Measurements from ENCODE around the gene OPA1. TPM values are rescaled to one million over a fixed set of nuclear protein-coding genes. Genes with fewer than 3 reads are reported as not detected.

OPA1 gene
- total and polyA plus RNA-seq, 2 of the 8 experiments (the other 6 are each of a cell fraction or from before 2014, with no cell fraction given), result 20.3 to 109 TPM

GRCh38 chr3:193645806-193646205 lies 52.8 kb downstream of the OPA1 start:
- Histone ChIP-seq H4K20me1 (replicated peaks in 1 of 2; ENCODE audit: control insufficient read depth in 1 of 2, insufficient read depth in 2 of 2, low read length in 2 of 2) (no peaks in the 10 kb centered on the region), H3K79me1 (ENCODE audit: low read depth, low read length) (no peaks in the 10 kb centered on the region), H2AK5ac (ENCODE audit: low read depth, low read length) (no peak overlapping the region), H3K23me2 (ENCODE audit: low read depth, low read length) (no peaks in the 10 kb centered on the region), H3K14ac (ENCODE audit: insufficient read length) (no peak overlapping the region), H2AFZ (ENCODE audit: low read length) (no peak overlapping the region), H3K4ac (replicated peaks; ENCODE audit: insufficient read length, low read depth, low read length) (no peak overlapping the region), H3K9me3 (ENCODE audit: insufficient read depth in 2 of 2, low read depth in 1 of 2, low read length in 1 of 2) (no peaks in the 10 kb centered on the region), H4K91ac (replicated peaks; ENCODE audit: insufficient read length, low read length) (no peak overlapping the region), H3K9ac (replicated peaks in 1 of 4; ENCODE audit: extremely low read depth in 1 of 4, low read depth in 3 of 4, low read length in 3 of 4) (no peak overlapping the region), H3K79me2 (ENCODE audit: control insufficient read depth in 1 of 2, insufficient read depth in 2 of 2, low read length in 2 of 2) (no peaks in the 10 kb centered on the region), H3K4me3 (ENCODE audit: extremely low read depth in 1 of 4, insufficient read depth in 2 of 4, low read depth in 3 of 4, low read length in 4 of 4) (no peak overlapping the region), H3K36me3 (ENCODE audit: control insufficient read depth in 2 of 4, insufficient read depth in 4 of 4, low read length in 3 of 4) (peaks cover 5 to 65% (median 35%) of the 10 kb centered on the region in 4 experiments), H2BK15ac (ENCODE audit: low read length) (no peak overlapping the region), H3K27ac (ENCODE audit: low read depth, low read length) (no peak overlapping the region), H3K18ac (ENCODE audit: extremely low read depth, low read length) (no peak overlapping the region), H3K4me2 (ENCODE audit: insufficient read depth in 1 of 2, low read depth in 2 of 2, low read length in 2 of 2) (no peak overlapping the region), H4K8ac (ENCODE audit: extremely low read depth, insufficient read depth, low read length) (no peak overlapping the region), H4K5ac (ENCODE audit: insufficient read length, low read depth, low read length) (no peak overlapping the region), H3K4me1 (replicated peaks in 1 of 4; ENCODE audit: control insufficient read depth in 3 of 4, insufficient read depth in 4 of 4, low read length in 3 of 4) (no peaks in the 10 kb centered on the region; a peak in 1 of 7 replicates), H2BK5ac (ENCODE audit: low read depth, low read length) (no peak overlapping the region), H2BK120ac (replicated peaks; ENCODE audit: low read depth, low read length) (no peak overlapping the region), H3K56ac (replicated peaks; ENCODE audit: insufficient read length, low read depth, low read length) (no peak overlapping the region), H2BK12ac (ENCODE audit: low read depth, low read length) (no peak overlapping the region), H2BK20ac (ENCODE audit: low read length) (no peak overlapping the region), H3K23ac (ENCODE audit: insufficient read length) (no peak overlapping the region), H3K27me3 (replicated peaks in 1 of 4; ENCODE audit: control insufficient read depth in 3 of 4, extremely low read depth in 1 of 4, insufficient read depth in 3 of 4, low read length in 3 of 4) (no peaks in the 10 kb centered on the region)
- CTCF ChIA-PET (ENCODE audit: partially characterized antibody), result interaction anchor here (0.7 to 1.4 kb wide), 3 partner anchors 9 to 688 kb away, joined by 3 to 4 read pairs (median 3); no protein-coding TSS in a partner anchor
- 81% methylated on average over 6 of the region's 6 CpGs; no CpG with 5 or more reads in 1 of the 2 experiments for WGBS, 2 experiments (ENCODE audit: extremely low coverage in 1 of 2, insufficient coverage in 1 of 2, insufficient read length in 1 of 2, insufficient replicate concordance in 2 of 2, low coverage in 1 of 2, low lambda C conversion rate in 2 of 2, missing lambda C conversion rate in 1 of 2)
- no peak for TF ChIP-seq FOSL1 (IDR thresholded peaks at IDR 0.05; ENCODE audit: insufficient read depth, low read depth, low read length)
- TF ChIP-seq NRF1 (IDR thresholded peaks at IDR 0.05; ENCODE audit: low read depth, low read length), result no peak
- FAIRE-seq (no peak), DNase-seq (ENCODE audit: low read depth in 1 of 2, low spot score in 2 of 2) (no peak)
- POLR2A ChIA-PET (ENCODE audit: partially characterized antibody), result no interaction called here

All from H1 (cell line).